NT2/D1 (cell line): ENCODE measurements around the gene ANKRD13B.
A peak's percentile ranks its signal among the peaks of the same experiment; 100 is the strongest.

Experiments
- DNase-seq: peaks from one replicate; pipeline ENCODE4 v3.0.0-alpha.2; 2011; ENCODE audit warnings: low read depth, low spot score
- H3K27me3 ChIP-seq: 2 replicates; pipeline ENCODE4 v1.6.0; 2011; ENCODE audit warnings: mild to moderate bottlenecking; ENCODE audit not compliant: insufficient read length, insufficient read depth
- H3K36me3 ChIP-seq: 2 replicates; pipeline ENCODE4 v1.6.1; 2011; ENCODE audit warnings: mild to moderate bottlenecking, low read length, mixed read lengths; ENCODE audit not compliant: insufficient read depth, insufficient read length
- H3K4me1 ChIP-seq: 2 replicates; pipeline ENCODE4 v1.5.1; 2011; ENCODE audit not compliant: insufficient read depth, insufficient read length
- H3K4me3 ChIP-seq: 2 replicates; pipeline ENCODE4 v1.5.1; 2011; ENCODE audit warnings: low read depth; ENCODE audit not compliant: insufficient read length
- H3K9ac ChIP-seq: 2 replicates; pipeline ENCODE4 v1.6.0; 2011; ENCODE audit warnings: low read depth; ENCODE audit not compliant: insufficient read length
- H3K9me3 ChIP-seq: 2 replicates; pipeline ENCODE4 v1.5.1; 2011; ENCODE audit warnings: mild to moderate bottlenecking, low read length; ENCODE audit not compliant: insufficient read depth
- SUZ12 ChIP-seq: IDR thresholded peaks from 2 replicates; pipeline ENCODE4 v1.6.1; 2011; ENCODE audit not compliant: insufficient read length, insufficient read depth; ENCODE audit errors: extremely low read depth
- YY1 ChIP-seq: IDR thresholded peaks from 2 replicates; pipeline ENCODE4 v1.6.1; 2011; ENCODE audit not compliant: insufficient read length, insufficient read depth
- ZNF274 ChIP-seq: IDR thresholded peaks from 2 replicates; pipeline ENCODE4 v1.6.1; 2011; ENCODE audit warnings: mild to moderate bottlenecking, low read depth, low read length

The ANKRD13B gene

GRCh38 chr17:29582254-29582765 lies 10.6 kb upstream of the ANKRD13B start:
- Histone ChIP-seq H3K27me3 (peaks cover 5% of the 10 kb centered on the region), H3K36me3 (peaks cover 52% of the 10 kb centered on the region), H3K9me3 (peaks cover 6% of the 10 kb centered on the region; the same call in 1 of the 2 replicates), H3K9ac (no peak overlapping the region), H3K4me1 (peaks cover 10% of the 10 kb centered on the region), H3K4me3 (no peak overlapping the region)
- TF ChIP-seq SUZ12 = no peak
- TF ChIP-seq YY1 = no peak
- no peak for TF ChIP-seq ZNF274
- DNase-seq = no peak

- Histone ChIP-seq H3K9ac (no peak overlapping the region), H3K9me3 (peaks cover 6% of the 10 kb centered on the region; the same call in 1 of the 2 replicates), H3K27me3 (peaks cover 6% of the 10 kb centered on the region), H3K4me1 (peaks cover 13% of the 10 kb centered on the region), H3K36me3 (peaks cover 47% of the 10 kb centered on the region), H3K4me3 (no peak overlapping the region)
- no peak for TF ChIP-seq SUZ12
- no peak for TF ChIP-seq YY1
- no peak for TF ChIP-seq ZNF274
- DNase-seq = no peak
These were observed 10.2 kb upstream of the ANKRD13B start for GRCh38 chr17:29582772-29583171.

GRCh38 chr17:29583324-29584248 lies 9.3 kb upstream of the ANKRD13B start:
- peaks cover 14% of the 10 kb centered on the region for H3K4me1 ChIP-seq
- DNase-seq = no peak
- H3K36me3 ChIP-seq = peaks cover 39% of the 10 kb centered on the region

GRCh38 chr17:29584452-29585079 lies 8.4 kb upstream of the ANKRD13B start:
- Histone ChIP-seq H3K9me3 (peaks cover 6% of the 10 kb centered on the region; the same call in 1 of the 2 replicates), H3K4me3 (no peak overlapping the region), H3K9ac (peak overlapping the region; percentile 9), H3K36me3 (peaks cover 31% of the 10 kb centered on the region), H3K4me1 (peaks cover 14% of the 10 kb centered on the region), H3K27me3 (peaks cover 14% of the 10 kb centered on the region)
- no peak for DNase-seq
- TF ChIP-seq YY1 (no peak), SUZ12 (no peak), ZNF274 (no peak)

More at GRCh38 chr17:29583324-29584248, 9.3 kb upstream of the ANKRD13B start:
- no peak overlapping the region for H3K9ac ChIP-seq
- H3K27me3 ChIP-seq = peaks cover 10% of the 10 kb centered on the region
- TF ChIP-seq YY1 (no peak), SUZ12 (no peak), ZNF274 (no peak)
- peaks cover 6% of the 10 kb centered on the region; the same call in 1 of the 2 replicates for H3K9me3 ChIP-seq
- no peak overlapping the region for H3K4me3 ChIP-seq

GRCh38 chr17:29585080-29585751 lies 7.7 kb upstream of the ANKRD13B start:
- Histone ChIP-seq H3K9ac (peak overlapping the region; percentile 9), H3K9me3 (peaks cover 6% of the 10 kb centered on the region; the same call in 1 of the 2 replicates), H3K4me1 (peaks cover 14% of the 10 kb centered on the region), H3K4me3 (no peak overlapping the region), H3K27me3 (peaks cover 19% of the 10 kb centered on the region), H3K36me3 (peaks cover 25% of the 10 kb centered on the region)
- DNase-seq = no peak
- no peak for TF ChIP-seq YY1
- TF ChIP-seq ZNF274 = no peak
- no peak for TF ChIP-seq SUZ12

GRCh38 chr17:29586676-29587469 lies 6.1 kb upstream of the ANKRD13B start:
- H3K36me3 ChIP-seq = peaks cover 15% of the 10 kb centered on the region
- no peak overlapping the region for H3K4me3 ChIP-seq
- peak overlapping the region; percentile 1 for H3K9ac ChIP-seq
- no peak for DNase-seq
- peaks cover 6% of the 10 kb centered on the region; the same call in 1 of the 2 replicates for H3K9me3 ChIP-seq
- TF ChIP-seq SUZ12 = no peak
- no peak for TF ChIP-seq YY1
- no peak for TF ChIP-seq ZNF274
- H3K4me1 ChIP-seq = peaks cover 19% of the 10 kb centered on the region
- peaks cover 26% of the 10 kb centered on the region for H3K27me3 ChIP-seq
